Osteoblast (primary cell): ENCODE data around the gene PPP1R17. TPM values are rescaled to one million over a fixed set of nuclear protein-coding genes. Genes with fewer than 3 reads are reported as not detected.

Source experiments
- DNase-seq: peaks from one replicate; pipeline ENCODE4 v3.0.0; 2011; ENCODE audit warnings: low spot score, mixed read lengths; ENCODE audit not compliant: insufficient read length; ENCODE audit errors: missing footprints
- H2AFZ ChIP-seq: 2 replicates; pipeline ENCODE4 v1.6.0; 2011; ENCODE audit warnings: mild to moderate bottlenecking, low read length
- H3K27ac ChIP-seq: 2 replicates; pipeline ENCODE4 v1.5.1; 2011; ENCODE audit warnings: mild to moderate bottlenecking, low read depth, low read length, moderate library complexity
- H3K27me3 ChIP-seq: 2 replicates; pipeline ENCODE4 v1.6.0; 2012; ENCODE audit warnings: mild to moderate bottlenecking, control low read depth, inconsistent platforms, low read length, moderate library complexity; ENCODE audit not compliant: insufficient read depth
- H3K36me3 ChIP-seq: 2 replicates; pipeline ENCODE4 v1.5.1; 2011; ENCODE audit warnings: mild to moderate bottlenecking, low read length, control low read depth, moderate library complexity; ENCODE audit not compliant: insufficient read depth
- H3K4me1 ChIP-seq: 2 replicates; pipeline ENCODE4 v1.5.1; 2011; ENCODE audit warnings: mild to moderate bottlenecking, low read length, control low read depth, moderate library complexity; ENCODE audit not compliant: insufficient read depth
- H3K4me2 ChIP-seq: 2 replicates; pipeline ENCODE4 v1.6.0; 2011; ENCODE audit warnings: mild to moderate bottlenecking, low read length; ENCODE audit not compliant: insufficient read depth
- H3K4me3 ChIP-seq: fragments of 200-600 bp; sonication (generic); 3 replicates; pipeline ENCODE4 v1.5.1; 2012; ENCODE audit warnings: mild to moderate bottlenecking, low read length, inconsistent platforms; ENCODE audit not compliant: insufficient read depth
- H3K79me2 ChIP-seq: 2 replicates; pipeline ENCODE4 v1.6.0; 2012; ENCODE audit warnings: mild to moderate bottlenecking, low read length, control low read depth, inconsistent platforms; ENCODE audit not compliant: insufficient read depth
- H3K9me3 ChIP-seq: 2 replicates; pipeline ENCODE4 v1.5.1; 2011; ENCODE audit warnings: low read depth, low read length, control low read depth
- H4K20me1 ChIP-seq: 2 replicates; pipeline ENCODE4 v1.6.0; 2012; ENCODE audit warnings: mild to moderate bottlenecking, low read length, control low read depth; ENCODE audit not compliant: insufficient read depth
- total RNA-seq: library from RNA; depleted of rRNA; stranded (reverse); fragments of >200 nt; gene quantifications from 2 replicates; pipeline ENCODE4 v1.2.3, GENCODE V29; 2012
- TF ChIP-seq, protein P1 (sequence below): IDR thresholded peaks from 2 replicates; pipeline ENCODE4 v1.5.1; 2011; ENCODE audit warnings: mild to moderate bottlenecking, low read depth, low read length, moderate library complexity; ENCODE audit errors: extremely low read depth

The PPP1R17 gene
- total RNA-seq, 1 donor: not detected

DNA sequence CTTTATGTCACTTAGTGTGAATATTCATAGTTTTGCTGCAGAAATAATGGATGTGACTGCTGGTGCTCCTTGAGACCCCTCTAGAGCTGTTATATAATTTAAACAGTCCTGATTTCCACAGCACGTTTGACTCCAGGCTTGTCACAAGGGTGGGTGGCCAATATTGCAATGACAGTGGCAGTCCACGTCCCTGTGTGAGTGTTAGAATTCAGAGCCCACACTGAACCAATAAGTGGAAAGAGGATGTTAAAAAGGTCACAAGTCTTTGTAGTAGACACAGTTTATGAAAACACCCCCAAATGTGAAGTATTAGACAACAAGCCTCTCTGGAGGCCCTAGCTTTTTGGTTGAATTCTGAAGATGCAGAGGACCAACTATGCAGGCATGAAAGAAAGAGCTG, 2.0 kb downstream of the PPP1R17 start:
- Histone ChIP-seq H2AFZ (no peak overlapping the region), H4K20me1 (no peaks in the 10 kb centered on the region), H3K4me3 (no peak overlapping the region), H3K4me2 (no peak overlapping the region), H3K79me2 (no peaks in the 10 kb centered on the region), H3K27me3 (peaks cover 3% of the 10 kb centered on the region), H3K27ac (no peak overlapping the region), H3K9me3 (no peaks in the 10 kb centered on the region), H3K4me1 (no peaks in the 10 kb centered on the region), H3K36me3 (no peaks in the 10 kb centered on the region)
- DNase-seq: no peak
- TF ChIP-seq, protein P1, sequence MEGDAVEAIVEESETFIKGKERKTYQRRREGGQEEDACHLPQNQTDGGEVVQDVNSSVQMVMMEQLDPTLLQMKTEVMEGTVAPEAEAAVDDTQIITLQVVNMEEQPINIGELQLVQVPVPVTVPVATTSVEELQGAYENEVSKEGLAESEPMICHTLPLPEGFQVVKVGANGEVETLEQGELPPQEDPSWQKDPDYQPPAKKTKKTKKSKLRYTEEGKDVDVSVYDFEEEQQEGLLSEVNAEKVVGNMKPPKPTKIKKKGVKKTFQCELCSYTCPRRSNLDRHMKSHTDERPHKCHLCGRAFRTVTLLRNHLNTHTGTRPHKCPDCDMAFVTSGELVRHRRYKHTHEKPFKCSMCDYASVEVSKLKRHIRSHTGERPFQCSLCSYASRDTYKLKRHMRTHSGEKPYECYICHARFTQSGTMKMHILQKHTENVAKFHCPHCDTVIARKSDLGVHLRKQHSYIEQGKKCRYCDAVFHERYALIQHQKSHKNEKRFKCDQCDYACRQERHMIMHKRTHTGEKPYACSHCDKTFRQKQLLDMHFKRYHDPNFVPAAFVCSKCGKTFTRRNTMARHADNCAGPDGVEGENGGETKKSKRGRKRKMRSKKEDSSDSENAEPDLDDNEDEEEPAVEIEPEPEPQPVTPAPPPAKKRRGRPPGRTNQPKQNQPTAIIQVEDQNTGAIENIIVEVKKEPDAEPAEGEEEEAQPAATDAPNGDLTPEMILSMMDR: no peak

DNA sequence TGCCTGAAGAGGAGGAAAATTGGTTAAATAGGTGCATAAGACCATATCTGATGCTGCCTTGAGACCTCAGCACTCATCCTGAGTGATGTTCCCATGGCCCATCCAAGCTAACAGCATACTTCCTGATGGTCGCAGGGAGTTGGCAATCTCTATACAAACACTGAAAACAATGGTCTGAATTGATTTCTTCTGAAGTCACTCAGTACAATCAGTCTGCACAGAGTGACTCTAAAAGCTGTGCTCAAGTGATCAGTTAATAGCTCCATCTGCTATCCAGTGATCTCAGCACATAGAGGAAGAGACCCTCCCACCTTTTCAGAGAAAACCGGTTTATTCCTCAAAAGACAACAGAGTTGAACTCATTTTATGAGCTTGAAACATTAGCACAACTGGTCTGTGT, 3.9 kb downstream of the PPP1R17 start:
- no peak for DNase-seq
- Histone ChIP-seq H3K9me3 (no peaks in the 10 kb centered on the region), H3K27ac (no peak overlapping the region), H3K79me2 (no peaks in the 10 kb centered on the region), H3K4me3 (no peak overlapping the region), H3K4me1 (no peaks in the 10 kb centered on the region), H4K20me1 (no peaks in the 10 kb centered on the region), H3K4me2 (no peak overlapping the region), H2AFZ (no peak overlapping the region), H3K27me3 (peaks cover 3% of the 10 kb centered on the region), H3K36me3 (no peaks in the 10 kb centered on the region)
- TF ChIP-seq, protein P1: no peak

DNA sequence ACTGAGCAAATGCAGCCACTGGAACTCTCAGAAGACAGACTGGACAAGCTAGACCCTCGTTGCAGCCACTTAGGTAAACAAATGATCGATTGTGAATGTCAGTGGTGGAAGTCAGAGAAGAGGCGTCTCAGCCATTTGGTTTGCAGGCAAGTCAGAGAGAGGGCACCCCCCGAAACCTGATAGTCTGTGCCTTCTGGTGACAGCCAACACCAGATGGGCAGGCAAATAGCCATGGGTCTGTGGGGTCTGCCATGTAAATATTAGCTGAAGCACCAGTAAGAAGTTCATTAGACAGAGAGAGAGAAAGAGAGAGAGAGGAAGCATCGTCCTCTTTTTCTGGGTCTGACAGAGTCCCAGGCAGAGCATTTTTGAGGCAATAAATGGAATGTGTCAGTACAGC, 5.4 kb downstream of the PPP1R17 start:
- Histone ChIP-seq H3K27me3 (peaks cover 3% of the 10 kb centered on the region), H3K9me3 (no peaks in the 10 kb centered on the region), H3K4me1 (no peaks in the 10 kb centered on the region), H3K27ac (no peak overlapping the region), H3K4me3 (no peak overlapping the region), H3K79me2 (no peaks in the 10 kb centered on the region), H2AFZ (no peak overlapping the region), H3K4me2 (no peak overlapping the region), H3K36me3 (no peaks in the 10 kb centered on the region), H4K20me1 (no peaks in the 10 kb centered on the region)
- DNase-seq: no peak
- TF ChIP-seq, protein P1: no peak

DNA sequence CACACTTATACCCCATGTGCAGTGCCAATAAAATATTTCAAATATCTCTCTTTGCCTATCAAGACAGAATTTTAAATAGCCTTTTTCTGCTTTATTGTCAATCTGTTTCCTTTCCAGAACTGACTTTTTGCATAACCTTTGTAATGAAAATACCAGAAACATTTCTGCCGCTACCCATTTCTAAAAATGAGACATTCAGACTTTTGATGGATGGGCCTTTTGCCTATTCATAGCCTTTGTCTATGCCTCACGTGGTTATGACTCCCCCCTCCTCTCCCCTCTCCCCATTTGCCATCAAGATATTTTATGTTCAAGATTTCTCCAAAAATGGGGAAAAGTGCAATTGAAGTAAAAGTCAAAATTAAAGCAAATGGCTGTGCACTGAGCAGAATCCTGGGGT, 5.9 kb downstream of the PPP1R17 start:
- Histone ChIP-seq H3K9me3 (no peaks in the 10 kb centered on the region), H3K27me3 (peaks cover 3% of the 10 kb centered on the region), H3K79me2 (no peaks in the 10 kb centered on the region), H3K27ac (no peak overlapping the region), H3K4me3 (no peak overlapping the region), H3K4me2 (no peak overlapping the region), H3K36me3 (no peaks in the 10 kb centered on the region), H2AFZ (no peak overlapping the region), H4K20me1 (no peaks in the 10 kb centered on the region), H3K4me1 (no peaks in the 10 kb centered on the region)
- TF ChIP-seq, protein P1: no peak
- DNase-seq: no peak
